HG02981 (cell line): Measurements from ENCODE around the gene OSBPL10.

Source experiments
- ATAC-seq: cut with Tn5 transposase; IDR thresholded peaks from one replicate; pipeline ENCODE4 v1.9.1; 2021; ENCODE audit warnings: mild to moderate bottlenecking, moderate library complexity; ENCODE audit not compliant: unreplicated experiment

OSBPL10 gene

DNA sequence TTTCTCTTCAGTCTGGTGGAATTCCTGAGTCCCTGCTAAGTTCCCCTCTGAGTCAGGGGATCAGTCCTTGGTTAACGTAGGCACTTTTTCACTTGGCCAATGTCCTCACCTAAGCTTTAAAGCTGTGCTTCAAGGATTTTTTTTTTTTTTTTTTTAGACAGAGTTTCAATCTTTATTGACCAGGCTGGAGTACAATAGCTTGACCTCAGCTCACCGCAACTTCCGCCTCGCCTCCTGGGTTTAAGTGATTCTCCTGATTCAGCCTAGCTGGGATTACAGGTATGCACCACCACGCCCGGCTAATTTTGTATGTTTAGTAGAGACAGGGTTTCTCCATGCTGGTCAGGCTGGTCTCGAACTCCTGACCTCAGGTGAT is 228.0 kb downstream of the OSBPL10 start:
- no peak for ATAC-seq

DNA sequence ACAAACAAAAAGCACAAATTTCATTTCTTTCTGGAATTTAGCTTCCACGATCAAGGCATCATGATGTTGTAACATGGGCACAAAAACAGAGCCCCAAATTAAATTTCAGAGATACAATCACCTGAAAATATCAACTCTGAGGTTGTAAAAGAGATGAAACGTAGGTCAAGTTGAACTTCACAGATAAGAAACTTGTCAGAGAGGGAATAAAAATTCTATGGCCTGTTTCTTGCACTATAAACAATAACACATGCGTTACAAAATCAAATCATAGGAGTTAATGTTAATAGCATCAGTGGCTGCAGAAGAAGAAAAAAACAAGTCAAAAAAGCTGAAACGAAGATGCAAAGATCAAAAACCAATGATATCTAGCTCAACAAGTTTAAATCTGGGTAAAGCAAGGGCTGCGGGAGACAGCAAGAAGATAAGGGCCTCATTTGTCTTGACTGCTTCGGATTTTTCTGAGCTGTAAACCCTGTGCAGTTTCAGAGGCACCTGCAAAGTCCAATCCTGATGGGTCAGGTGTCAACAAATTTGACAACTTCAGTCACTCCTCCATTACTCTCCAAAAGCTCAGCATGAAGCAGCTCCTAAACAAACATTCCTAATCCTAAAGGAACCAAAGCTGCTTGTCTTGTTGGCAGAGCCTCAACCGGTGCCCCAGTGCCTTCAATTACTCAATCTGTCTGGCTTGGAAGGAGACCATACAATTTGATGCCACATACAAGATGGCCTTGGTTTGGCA is 228.6 kb downstream of the OSBPL10 start:
- no peak for ATAC-seq

DNA sequence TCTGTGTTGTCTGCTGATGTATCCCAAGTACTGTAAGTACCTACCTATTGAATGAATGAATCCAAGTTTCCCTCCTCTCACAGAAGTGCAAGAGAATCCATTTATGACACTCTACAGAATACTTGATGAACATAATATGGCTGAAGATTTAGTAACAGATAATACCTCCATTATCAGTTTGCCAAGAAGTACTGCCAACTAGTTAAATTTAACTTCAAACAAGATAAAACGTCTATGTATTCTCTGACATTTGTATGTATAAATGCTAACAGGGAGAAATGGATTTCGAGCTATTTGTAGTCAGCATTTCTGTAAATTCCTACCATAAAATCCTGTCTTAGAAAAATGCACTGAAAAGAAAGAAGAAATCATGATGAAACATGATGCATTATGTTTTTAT is 230.7 kb downstream of the OSBPL10 start:
- no peak for ATAC-seq

DNA sequence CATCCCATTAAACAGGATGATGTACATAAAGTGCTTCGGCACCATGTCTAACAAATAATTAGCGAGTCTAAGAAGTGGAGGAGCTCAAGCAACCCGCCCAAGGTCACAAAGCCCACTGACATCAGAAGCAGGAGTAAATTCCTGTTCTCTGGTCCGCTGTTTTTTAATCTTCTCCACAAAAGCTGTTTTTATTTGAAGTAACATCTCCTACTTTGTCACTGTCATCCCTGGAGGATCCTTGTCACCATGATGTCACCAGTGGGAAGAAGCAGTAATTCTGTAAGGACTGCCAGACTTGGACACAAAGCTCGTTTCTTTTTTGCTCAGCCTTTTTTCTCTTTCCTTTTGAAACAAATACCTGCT is 232.1 kb downstream of the OSBPL10 start:
- ATAC-seq: no peak

DNA sequence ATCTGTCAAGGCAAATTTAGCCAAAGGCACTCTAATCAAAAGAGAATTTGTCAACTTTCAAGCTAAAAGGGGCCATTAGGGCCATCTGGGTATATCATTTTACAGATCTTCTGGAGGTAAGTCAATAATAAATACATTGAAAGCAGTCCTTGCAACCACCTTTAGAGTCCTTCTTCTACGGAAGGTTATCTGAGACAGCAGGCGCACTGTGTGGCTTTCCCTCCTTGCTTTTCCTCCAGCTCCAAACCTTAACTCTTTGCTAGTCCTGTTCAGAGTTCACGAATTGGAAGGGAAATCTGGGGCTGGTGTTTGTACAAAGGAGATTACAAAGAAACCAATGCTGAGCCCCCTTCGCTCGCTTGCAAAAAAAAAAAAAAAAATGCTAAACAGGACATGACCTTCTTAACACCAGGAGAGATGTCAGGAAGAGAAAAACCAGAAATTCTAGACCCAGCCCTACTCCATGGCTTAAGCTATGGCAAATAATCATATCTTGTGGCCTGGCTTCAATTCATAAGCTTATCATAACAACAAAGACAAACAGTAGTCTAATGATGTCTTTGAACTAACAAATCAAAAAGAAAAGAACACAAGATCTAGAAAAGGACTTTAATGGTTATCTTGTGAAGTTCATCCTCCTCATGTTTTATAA is 232.7 kb downstream of the OSBPL10 start:
- ATAC-seq: no peak

DNA sequence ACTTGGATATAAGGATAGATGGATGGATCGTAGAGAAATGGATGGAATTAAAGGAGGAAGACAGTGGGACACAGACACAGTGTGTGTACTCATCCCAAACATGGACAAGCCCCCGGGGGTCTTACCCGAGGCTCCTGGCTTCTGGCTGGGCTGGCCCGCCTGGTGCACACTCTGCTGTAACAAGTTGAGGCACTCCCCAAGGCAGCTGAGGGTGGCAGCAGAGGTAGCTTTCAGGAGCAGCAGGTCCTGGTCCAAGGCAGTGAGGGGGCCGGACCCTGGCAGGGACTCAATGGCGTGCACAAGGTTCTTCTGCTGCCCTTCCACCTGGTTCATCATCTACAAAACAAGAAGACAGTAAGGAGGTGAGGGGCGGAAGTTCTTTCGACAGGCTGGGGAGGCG is 233.3 kb downstream of the OSBPL10 start:
- no peak for ATAC-seq

DNA sequence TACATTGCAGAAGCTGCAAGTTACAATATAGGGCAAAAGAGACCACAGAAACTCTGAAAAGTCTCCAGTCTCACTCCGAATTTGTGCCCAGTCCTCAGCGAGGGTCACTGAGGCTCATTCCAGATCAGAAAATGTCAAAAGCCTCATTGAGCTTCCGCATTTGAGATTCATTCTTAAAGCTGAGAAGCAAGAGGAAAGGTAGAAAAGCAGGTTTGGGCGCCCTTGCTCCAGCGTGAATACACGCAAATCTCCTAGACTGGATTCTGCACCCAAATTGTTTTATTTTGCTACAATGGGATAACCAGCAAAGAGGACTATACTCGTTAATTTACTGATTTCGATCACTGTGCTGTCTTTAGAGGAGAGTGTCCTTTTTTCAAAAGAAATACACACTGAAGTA is 236.1 kb downstream of the OSBPL10 start:
- no peak for ATAC-seq

DNA sequence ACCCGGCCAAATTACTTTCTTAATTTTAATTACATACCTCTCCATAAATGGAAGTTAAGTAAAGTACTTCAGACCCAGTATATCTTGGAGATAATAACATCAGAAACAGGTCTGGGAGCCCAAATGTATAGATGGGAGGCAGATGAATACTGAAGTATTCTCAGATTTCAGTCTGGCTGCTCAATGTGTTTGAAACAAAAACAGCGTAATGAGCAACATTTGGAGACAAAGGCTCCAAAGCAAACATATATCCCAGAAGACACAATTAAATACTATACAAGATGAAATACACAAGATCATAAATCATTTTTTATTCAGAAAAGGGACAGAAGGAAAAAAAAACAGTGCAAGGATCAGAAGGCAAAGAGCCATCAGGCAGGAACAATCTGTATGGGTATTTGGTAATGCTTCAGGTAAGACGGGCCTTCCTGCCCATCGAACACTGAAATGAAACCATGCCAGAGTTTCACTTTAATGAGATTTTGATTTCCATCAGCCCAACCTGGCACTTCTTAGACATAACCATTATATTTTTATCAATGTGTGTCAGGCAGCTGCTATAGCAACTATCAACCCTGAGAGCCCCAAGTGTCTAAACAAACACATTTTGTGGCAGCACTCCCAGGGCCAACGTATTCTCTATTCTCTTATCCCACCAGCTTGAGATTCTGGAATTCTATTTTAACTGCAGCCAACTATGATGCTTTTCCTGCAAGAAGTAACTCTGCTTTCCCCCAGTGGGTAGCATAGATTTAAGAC is 237.6 kb downstream of the OSBPL10 start:
- no peak for ATAC-seq

DNA sequence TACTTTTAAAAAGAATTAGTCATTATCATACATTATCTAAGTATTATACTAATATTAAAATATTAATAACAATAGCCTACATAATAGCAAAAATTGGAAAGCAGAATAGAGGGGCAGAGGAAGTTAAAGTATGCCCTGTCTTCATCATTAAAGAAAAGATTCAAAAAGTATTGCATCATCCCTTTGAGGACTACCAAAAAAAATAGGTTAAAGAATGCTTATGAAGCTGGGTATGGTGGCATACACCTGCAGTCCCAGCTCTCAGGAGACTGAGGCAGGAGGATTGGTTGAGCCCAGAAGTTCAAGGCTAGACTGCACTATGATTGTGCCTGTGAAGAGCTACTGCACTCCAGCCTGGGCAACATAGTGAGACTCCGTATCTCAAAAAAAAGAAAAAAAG is 240.7 kb downstream of the OSBPL10 start:
- ATAC-seq: no peak

DNA sequence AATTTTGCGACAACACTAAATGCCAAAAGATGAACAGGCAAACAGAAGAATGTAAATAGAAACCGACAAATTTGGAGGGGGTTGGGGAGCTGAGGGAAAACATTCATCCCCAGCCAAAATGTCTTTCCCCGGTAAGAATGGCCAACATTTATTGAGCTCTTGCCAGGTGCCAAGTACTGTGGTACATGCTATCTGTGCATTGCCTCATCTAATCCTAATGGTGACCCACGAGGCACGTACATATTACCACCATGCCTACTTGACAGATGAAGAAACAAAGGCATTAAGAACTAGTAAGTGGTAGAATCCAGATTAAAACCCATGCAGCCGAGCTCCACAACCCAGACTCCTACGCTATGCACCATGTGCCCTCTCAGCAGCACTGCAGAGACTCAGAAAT is 242.7 kb downstream of the OSBPL10 start:
- ATAC-seq: no peak

DNA sequence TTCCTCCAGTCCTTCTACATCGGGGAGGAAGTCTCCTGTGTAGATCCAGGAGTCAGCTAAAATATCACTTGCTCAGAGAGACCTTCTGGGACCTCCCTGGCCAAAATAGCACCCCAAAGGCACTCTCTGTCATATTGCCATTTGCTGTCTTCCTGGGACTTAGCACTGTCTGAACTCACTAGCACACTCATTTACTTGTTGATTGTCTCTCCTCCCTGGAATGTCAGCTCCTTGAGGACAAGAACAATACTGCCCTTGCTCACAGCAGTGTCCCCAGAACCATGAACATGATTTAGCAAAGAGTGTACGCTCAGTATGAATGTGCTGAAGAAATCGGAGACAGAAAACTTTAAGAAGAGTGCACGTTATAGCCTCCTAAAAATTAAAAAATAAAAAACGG is 245.4 kb downstream of the OSBPL10 start:
- ATAC-seq: no peak

DNA sequence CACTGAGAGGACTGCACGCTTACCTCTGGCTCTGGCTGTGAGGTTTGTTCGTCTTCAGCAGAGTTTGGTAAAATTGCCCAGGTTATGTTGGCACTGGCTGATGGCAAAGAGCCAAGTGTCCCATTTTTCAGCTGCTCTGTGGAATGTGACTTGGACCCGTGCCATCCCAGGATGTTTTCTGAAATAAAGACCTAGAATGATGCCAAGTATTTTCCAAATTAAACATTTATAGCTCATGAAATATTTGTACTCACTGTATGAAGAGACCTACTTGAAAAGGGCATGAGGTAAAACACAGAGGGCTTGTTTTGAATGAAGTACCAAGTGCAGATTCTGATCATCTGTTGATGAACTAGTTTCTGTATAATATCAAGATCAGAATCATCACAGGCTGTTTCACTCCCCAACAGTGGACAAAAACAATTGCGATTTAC is 247.8 kb downstream of the OSBPL10 start:
- no peak for ATAC-seq

DNA sequence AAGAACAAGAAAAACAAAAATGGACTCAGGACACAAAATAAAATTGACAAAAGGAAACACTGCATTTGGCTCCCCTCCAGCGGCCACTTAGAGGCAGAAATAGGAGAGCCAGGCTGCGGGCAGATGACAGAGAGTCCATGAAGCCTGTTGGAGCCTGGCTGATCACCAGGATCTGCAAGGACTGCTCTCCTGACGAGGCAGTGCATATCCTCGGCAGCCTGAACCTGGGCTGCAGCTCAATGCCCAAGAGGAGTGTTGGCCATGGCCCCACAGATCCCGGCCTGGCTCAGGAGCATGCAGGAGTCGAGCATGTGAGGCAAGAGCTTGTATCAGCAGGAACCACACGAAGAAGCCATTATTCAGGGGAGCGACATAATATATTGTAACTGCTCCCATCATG is 248.5 kb downstream of the OSBPL10 start:
- no peak for ATAC-seq

DNA sequence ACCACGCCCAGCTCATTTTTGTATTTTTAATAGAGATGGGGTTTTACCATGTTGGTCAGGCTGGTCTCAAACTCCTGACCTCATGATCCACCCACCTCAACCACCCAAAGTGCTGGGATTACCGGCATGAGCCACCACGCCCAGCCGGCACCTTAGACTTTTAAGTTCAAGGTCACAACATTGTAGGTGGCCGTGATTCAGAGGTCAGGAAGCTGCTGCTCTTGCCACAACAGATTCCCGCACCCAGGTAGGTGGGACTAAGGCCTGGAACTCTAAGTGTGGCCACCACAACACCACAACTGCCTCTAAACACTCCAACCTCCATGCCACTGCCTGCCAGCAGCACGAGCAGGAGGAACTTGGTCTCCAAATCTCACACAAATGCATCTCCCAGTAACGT is 251.5 kb downstream of the OSBPL10 start:
- no peak for ATAC-seq

DNA sequence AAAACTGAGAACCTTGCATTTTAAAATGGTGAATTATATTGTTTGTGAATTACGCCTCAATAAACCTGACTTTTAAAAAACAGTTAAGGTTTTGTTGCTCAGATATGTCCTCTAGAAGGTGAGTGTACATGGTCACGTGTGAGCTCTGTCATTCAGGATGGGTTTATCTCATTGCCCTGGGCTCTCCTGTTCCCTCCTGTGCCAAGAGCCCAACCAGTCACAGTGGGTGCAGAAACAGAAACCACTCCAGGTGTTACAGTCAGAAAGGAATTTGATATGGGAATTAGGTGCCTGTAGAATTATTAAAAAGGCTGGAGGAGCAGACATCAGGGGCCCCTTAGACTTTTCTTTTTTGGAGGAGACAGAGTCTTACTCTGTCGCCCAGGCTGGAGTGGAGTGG is 252.0 kb downstream of the OSBPL10 start:
- no peak for ATAC-seq

DNA sequence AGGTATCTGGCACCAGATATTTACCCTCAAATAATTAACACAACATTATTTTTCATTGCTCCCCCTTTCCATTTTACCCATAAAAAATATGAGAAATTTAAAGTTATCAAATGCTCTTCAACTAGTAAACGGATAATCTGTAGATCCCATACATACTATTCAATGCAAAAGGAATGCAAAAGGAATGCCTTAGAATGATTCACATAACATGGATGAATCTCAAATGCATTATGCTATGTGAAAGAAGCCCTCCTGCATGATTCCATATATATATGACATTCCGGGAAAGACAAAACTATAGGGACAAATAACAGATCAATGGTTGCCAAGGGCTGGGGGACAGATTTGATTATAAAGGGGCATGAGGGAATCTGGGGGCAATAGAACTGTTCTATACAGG is 252.7 kb downstream of the OSBPL10 start:
- ATAC-seq: no peak

DNA sequence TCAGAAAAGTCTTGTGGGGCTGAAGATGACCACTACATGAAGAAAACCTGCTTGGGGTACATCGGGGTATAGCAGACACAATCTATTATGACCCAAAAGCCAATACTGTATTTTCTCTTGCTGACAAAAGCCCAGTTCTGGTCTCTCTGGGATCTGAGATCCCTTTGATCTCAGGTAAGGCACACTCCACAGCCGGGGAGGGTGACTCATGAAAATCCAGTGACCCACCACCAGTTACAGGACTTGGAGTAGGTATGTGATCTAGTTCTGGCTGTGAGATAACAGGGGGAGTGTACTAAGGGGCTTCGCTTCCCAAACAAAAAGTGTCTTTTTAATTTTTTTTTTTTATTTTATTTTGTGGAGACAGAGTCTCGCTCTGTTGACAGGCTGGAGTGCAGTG is 255.1 kb downstream of the OSBPL10 start:
- no peak for ATAC-seq

DNA sequence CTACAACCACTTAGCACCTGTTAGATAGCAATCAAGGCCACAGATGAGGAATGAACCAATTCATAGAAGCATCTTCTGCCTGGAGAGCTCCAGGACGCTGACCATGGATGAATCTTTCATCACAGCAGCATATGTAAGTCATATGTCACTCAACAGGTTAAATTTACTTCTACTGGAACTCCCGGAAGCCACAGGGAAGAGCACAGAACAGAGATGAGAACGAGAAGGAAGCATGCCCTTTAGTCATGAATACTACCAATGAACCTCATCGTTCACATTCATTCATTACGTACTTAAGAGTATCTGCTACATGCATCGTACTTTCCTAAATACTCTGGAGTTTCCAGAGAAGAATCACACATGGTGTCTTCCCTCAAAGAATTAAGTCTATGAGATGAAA is 255.5 kb downstream of the OSBPL10 start:
- ATAC-seq: no peak

DNA sequence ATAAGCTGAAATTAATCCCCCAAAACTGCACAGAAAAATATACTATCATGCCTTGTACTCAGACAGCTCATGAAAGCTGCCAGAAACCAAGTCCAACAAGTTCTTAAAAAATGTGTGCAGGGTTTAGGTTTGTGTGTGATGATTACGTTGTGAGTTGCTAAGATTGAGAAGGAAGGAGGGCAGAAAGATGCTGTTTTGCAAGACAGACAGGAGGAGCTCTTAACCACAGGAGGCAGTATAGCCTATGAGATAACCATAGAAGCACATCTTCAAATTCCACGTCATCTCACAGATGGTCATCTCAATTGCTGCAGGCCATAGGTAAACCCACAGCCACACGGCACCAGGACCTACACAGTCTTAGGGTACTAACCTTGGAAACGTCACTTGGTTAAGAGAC is 256.4 kb downstream of the OSBPL10 start:
- ATAC-seq: no peak

DNA sequence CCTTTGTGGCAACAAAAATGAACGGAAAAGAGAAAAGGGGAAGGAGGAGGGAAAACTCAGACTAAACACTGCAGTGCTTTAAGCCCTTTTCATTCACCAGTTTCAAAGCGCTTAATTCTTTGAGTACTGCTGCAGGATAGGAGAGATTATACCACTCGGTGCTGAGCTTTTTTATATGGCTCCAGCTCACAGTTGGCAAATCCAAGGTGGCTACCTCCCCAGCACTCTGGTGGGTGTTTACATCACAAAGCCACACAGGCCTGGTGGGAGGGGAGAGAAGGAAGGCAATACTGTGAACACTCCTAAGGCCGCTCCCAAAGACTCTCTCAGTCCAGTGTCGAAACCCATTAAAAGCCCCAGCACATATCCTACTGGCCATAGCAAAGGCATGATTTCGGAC is 256.9 kb downstream of the OSBPL10 start:
- ATAC-seq: no peak

DNA sequence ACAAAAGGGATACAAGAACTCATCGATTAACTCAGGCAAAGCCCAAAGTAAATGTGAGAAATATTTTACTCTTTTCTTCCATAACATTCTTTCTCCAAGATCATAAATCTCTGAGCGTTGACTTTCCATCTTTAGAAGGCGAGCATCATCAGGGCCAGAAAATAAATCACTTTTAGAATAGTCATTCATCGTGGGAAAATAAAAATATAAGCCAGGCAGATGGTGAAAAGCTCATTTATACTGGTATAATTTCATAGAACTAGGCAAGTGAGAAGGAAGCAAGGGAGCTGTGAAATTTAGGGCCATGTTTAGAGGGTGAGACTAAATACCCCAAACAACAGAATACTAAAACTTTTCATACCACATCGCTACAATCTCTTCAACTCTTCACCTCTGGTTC is 257.4 kb downstream of the OSBPL10 start:
- ATAC-seq: no peak

DNA sequence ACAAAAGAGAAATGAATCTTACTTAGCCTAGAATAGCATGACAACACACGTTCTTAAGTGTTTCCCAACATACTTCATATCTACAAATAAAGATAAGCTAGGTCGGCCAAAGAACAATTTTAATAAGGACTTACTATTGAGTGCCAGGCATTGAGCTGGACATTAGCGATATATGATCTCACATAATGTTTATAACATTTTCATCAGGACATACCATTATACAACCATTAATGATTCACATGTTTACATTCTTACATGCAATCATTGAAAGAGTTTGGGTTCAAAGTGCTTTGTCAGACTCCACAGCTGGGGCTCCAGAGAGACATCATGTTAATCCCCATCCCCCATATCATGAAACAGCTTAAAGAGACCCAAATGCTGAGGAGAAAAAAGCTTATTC is 259.4 kb downstream of the OSBPL10 start:
- no peak for ATAC-seq
